Ishikawa (cell line): ENCODE data around the gene PTPRU.

ENCODE experiments used
- CEBPB ChIP-seq: IDR thresholded peaks from 2 replicates; pipeline ENCODE4 v1.6.1; 2012
- CREB1 ChIP-seq: IDR thresholded peaks from 2 replicates; pipeline ENCODE4 v1.6.1; 2012; ENCODE audit warnings: low read depth
- EGR1 ChIP-seq: IDR thresholded peaks from 2 replicates; pipeline ENCODE4 v1.6.1; 2012
- EP300 ChIP-seq: IDR thresholded peaks from 2 replicates; pipeline ENCODE4 v1.6.1; 2012; ENCODE audit warnings: borderline replicate concordance
- FOXM1 ChIP-seq: IDR thresholded peaks from 2 replicates; pipeline ENCODE4 v1.6.1; 2012; ENCODE audit warnings: low read depth, borderline replicate concordance
- MAX ChIP-seq: IDR thresholded peaks from 2 replicates; pipeline ENCODE4 v1.6.1; 2012
- NFIC ChIP-seq: IDR thresholded peaks from 2 replicates; pipeline ENCODE4 v1.6.1; 2012
- RAD21 ChIP-seq: IDR thresholded peaks from 2 replicates; pipeline ENCODE4 v1.6.1; 2012; ENCODE audit warnings: low read depth
- REST ChIP-seq: IDR thresholded peaks from 2 replicates; pipeline ENCODE4 v1.6.1; 2012; ENCODE audit warnings: low read depth, mild to moderate bottlenecking
- TAF1 ChIP-seq: IDR thresholded peaks from 2 replicates; pipeline ENCODE4 v1.6.1; 2012; ENCODE audit warnings: low read depth, mild to moderate bottlenecking
- TCF12 ChIP-seq: IDR thresholded peaks from 2 replicates; pipeline ENCODE4 v1.6.1; 2012; ENCODE audit warnings: low read depth
- TEAD4 ChIP-seq: IDR thresholded peaks from 2 replicates; pipeline ENCODE4 v1.6.1; 2012
- USF1 ChIP-seq: IDR thresholded peaks from 2 replicates; pipeline ENCODE4 v1.6.1; 2012
- YY1 ChIP-seq: IDR thresholded peaks from 2 replicates; pipeline ENCODE4 v1.6.1; 2012; ENCODE audit warnings: low read depth
- ZBTB7A ChIP-seq: IDR thresholded peaks from 2 replicates; pipeline ENCODE4 v1.6.1; 2012; ENCODE audit warnings: low read depth

PTPRU gene

GRCh38 chr1:29315262-29315661 is 78.9 kb downstream of the PTPRU start:
- no peak for TF ChIP-seq USF1
- no peak for TF ChIP-seq TEAD4
- TF ChIP-seq MAX = no peak
- no peak for TF ChIP-seq YY1
- TF ChIP-seq NFIC = no peak
- no peak for TF ChIP-seq REST
- no peak for TF ChIP-seq CEBPB
- no peak for TF ChIP-seq CREB1
- no peak for TF ChIP-seq TAF1
- TF ChIP-seq RAD21 = no peak
- TF ChIP-seq TCF12 = no peak
- TF ChIP-seq EGR1 = no peak

- TF ChIP-seq YY1 = no peak
- no peak for TF ChIP-seq USF1
Measured at GRCh38 chr1:29315876-29316275, 79.6 kb downstream of the PTPRU start.

GRCh38 chr1:29317063-29317915 is 81.0 kb downstream of the PTPRU start:
- no peak for TF ChIP-seq RAD21
- TF ChIP-seq NFIC = no peak
- no peak for TF ChIP-seq EGR1
- TF ChIP-seq CEBPB = no peak
- TF ChIP-seq FOXM1 = no peak
- no peak for TF ChIP-seq ZBTB7A
- no peak for TF ChIP-seq CREB1
- TF ChIP-seq TAF1 = no peak
- TF ChIP-seq USF1 = no peak
- TF ChIP-seq REST = no peak
- no peak for TF ChIP-seq TEAD4
- TF ChIP-seq MAX = no peak
- no peak for TF ChIP-seq EP300
- TF ChIP-seq TCF12 = no peak
- no peak for TF ChIP-seq YY1

GRCh38 chr1:29317916-29318530 is 81.7 kb downstream of the PTPRU start:
- TF ChIP-seq NFIC (no peak), ZBTB7A (no peak), REST (no peak), USF1 (no peak), MAX (no peak), YY1 (no peak), CREB1 (no peak), TAF1 (no peak), CEBPB (no peak), FOXM1 (no peak), EGR1 (no peak), EP300 (no peak), TCF12 (no peak)
